K562 (cell line): ENCODE results near the gene DBH.
"Not testable (repeated sequence)": the region's sequence is repeated elsewhere in the genome, so short reads cannot be mapped to it uniquely, and the experiment has no call there.

Experiments used
- CXXC5 ChIP-seq: fragments of 250-450 bp; sonication (Bioruptor Pico); IDR thresholded peaks from 2 replicates; pipeline ENCODE4 v1.8.0; 2022; ENCODE audit warnings: inconsistent platforms, mild to moderate bottlenecking, moderate library complexity
- ELF1 ChIP-seq: fragments of 200-800 bp; sonication (Bioruptor generic); IDR thresholded peaks from 2 replicates; pipeline ENCODE4 v1.6.1; 2016; ENCODE audit warnings: missing genetic modification characterization, missing compliant biosample characterization
- FOXK2 ChIP-seq, 2 experiments: fragments of 450-650 bp; IDR thresholded peaks in 1 of 2; conservative IDR thresholded peaks in 1 of 2; 2 replicates each; pipeline ENCODE4 v1.6.1; 2016; ENCODE audit warnings: low read depth in 2 of 2, mild to moderate bottlenecking in 1 of 2
- FUS ChIP-seq: fragments of 200-400 bp; formaldehyde crosslinking; optimal IDR thresholded peaks from 2 replicates; pipeline ENCODE3; 2017; ENCODE audit warnings: low read depth, low read length
- POLR2A ChIP-seq: fragments of 450-650 bp; conservative IDR thresholded peaks from 2 replicates; pipeline ENCODE4 v1.6.1; 2016
- RFX1 ChIP-seq: fragments of 450-650 bp; IDR thresholded peaks from 2 replicates; pipeline ENCODE4 v1.6.1; 2016; ENCODE audit warnings: mild to moderate bottlenecking, moderate library complexity
- SRF ChIP-seq, 2 experiments: fragments of 250-450, 450-650 bp in 1 of 2; sonication (Bioruptor Pico) in 1 of 2; sonication (generic) in 1 of 2; formaldehyde crosslinking; IDR thresholded peaks; 2 replicates each; pipeline versions ENCODE4 v1.5.0 to v1.5.1; 2020 to 2022; ENCODE audit warnings: mild to moderate bottlenecking in 1 of 2, missing genetic modification reagents in 1 of 2
- TSC22D4 ChIP-seq: fragments of 450-650 bp; IDR thresholded peaks from 2 replicates; pipeline ENCODE4 v1.6.1; 2016; ENCODE audit warnings: missing genetic modification characterization, missing biosample characterization, control low read depth
- TF ChIP-seq, protein P1 (sequence below): fragments of 250-450 bp; sonication (Bioruptor Pico); IDR thresholded peaks from 2 replicates; pipeline ENCODE4 v1.8.0; 2022; ENCODE audit warnings: moderate library complexity, mild to moderate bottlenecking, inconsistent platforms
- TF ChIP-seq, protein P2 (sequence below): fragments of 450-650 bp; IDR thresholded peaks from 2 replicates; pipeline ENCODE4 v1.6.1; 2016; ENCODE audit warnings: borderline replicate concordance
- TF ChIP-seq, protein P3 (sequence below): sonication (generic); formaldehyde crosslinking; IDR thresholded peaks from 2 replicates; pipeline ENCODE4 v1.8.0; 2023; ENCODE audit warnings: missing genetic modification reagents, mild to moderate bottlenecking, borderline replicate concordance

DNA sequence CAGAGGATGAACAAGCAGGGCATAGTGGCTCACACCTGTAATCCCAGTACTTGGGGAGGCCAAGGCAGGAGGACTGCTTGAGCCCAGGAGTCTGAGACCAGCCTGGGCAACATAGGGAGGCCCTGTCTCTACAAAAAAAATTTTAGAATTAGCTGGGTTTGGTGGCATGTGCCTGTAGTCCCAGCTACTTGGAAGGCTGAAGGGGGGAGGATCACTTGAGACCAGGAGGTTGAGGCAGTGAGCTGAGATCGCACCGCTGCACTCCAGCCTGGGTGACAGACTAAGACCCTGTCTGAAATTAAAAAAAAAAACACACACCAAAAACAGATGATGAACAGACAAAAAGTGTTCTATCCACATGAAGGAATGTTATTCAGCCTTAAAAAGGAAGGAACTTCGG, 39.6 kb downstream of the DBH start:
- not testable (repeated sequence) for TF ChIP-seq CXXC5; FOXK2 (conservative IDR thresholded peaks at IDR 0.05 in 1 of 2, IDR thresholded peaks at IDR 0.05 in 1 of 2; ENCODE audit: low read depth in 2 of 2); TSC22D4 (tag); POLR2A; RFX1; SRF (CRISPR knock-in tag; IDR thresholded peaks at IDR 0.05); ELF1 (tag); FUS
- TF ChIP-seq, protein P1, sequence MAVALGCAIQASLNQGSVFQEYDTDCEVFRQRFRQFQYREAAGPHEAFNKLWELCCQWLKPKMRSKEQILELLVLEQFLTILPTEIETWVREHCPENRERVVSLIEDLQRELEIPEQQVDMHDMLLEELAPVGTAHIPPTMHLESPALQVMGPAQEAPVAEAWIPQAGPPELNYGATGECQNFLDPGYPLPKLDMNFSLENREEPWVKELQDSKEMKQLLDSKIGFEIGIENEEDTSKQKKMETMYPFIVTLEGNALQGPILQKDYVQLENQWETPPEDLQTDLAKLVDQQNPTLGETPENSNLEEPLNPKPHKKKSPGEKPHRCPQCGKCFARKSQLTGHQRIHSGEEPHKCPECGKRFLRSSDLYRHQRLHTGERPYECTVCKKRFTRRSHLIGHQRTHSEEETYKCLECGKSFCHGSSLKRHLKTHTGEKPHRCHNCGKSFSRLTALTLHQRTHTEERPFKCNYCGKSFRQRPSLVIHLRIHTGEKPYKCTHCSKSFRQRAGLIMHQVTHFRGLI = not testable (repeated sequence)
- TF ChIP-seq, protein P2, sequence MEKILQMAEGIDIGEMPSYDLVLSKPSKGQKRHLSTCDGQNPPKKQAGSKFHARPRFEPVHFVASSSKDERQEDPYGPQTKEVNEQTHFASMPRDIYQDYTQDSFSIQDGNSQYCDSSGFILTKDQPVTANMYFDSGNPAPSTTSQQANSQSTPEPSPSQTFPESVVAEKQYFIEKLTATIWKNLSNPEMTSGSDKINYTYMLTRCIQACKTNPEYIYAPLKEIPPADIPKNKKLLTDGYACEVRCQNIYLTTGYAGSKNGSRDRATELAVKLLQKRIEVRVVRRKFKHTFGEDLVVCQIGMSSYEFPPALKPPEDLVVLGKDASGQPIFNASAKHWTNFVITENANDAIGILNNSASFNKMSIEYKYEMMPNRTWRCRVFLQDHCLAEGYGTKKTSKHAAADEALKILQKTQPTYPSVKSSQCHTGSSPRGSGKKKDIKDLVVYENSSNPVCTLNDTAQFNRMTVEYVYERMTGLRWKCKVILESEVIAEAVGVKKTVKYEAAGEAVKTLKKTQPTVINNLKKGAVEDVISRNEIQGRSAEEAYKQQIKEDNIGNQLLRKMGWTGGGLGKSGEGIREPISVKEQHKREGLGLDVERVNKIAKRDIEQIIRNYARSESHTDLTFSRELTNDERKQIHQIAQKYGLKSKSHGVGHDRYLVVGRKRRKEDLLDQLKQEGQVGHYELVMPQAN = not testable (repeated sequence)
- TF ChIP-seq, protein P3, sequence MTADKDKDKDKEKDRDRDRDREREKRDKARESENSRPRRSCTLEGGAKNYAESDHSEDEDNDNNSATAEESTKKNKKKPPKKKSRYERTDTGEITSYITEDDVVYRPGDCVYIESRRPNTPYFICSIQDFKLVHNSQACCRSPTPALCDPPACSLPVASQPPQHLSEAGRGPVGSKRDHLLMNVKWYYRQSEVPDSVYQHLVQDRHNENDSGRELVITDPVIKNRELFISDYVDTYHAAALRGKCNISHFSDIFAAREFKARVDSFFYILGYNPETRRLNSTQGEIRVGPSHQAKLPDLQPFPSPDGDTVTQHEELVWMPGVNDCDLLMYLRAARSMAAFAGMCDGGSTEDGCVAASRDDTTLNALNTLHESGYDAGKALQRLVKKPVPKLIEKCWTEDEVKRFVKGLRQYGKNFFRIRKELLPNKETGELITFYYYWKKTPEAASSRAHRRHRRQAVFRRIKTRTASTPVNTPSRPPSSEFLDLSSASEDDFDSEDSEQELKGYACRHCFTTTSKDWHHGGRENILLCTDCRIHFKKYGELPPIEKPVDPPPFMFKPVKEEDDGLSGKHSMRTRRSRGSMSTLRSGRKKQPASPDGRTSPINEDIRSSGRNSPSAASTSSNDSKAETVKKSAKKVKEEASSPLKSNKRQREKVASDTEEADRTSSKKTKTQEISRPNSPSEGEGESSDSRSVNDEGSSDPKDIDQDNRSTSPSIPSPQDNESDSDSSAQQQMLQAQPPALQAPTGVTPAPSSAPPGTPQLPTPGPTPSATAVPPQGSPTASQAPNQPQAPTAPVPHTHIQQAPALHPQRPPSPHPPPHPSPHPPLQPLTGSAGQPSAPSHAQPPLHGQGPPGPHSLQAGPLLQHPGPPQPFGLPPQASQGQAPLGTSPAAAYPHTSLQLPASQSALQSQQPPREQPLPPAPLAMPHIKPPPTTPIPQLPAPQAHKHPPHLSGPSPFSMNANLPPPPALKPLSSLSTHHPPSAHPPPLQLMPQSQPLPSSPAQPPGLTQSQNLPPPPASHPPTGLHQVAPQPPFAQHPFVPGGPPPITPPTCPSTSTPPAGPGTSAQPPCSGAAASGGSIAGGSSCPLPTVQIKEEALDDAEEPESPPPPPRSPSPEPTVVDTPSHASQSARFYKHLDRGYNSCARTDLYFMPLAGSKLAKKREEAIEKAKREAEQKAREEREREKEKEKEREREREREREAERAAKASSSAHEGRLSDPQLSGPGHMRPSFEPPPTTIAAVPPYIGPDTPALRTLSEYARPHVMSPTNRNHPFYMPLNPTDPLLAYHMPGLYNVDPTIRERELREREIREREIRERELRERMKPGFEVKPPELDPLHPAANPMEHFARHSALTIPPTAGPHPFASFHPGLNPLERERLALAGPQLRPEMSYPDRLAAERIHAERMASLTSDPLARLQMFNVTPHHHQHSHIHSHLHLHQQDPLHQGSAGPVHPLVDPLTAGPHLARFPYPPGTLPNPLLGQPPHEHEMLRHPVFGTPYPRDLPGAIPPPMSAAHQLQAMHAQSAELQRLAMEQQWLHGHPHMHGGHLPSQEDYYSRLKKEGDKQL (CRISPR knock-in tag) = not testable (repeated sequence)
